T-helper 17 cell (primary cell): ENCODE measurements around the gene PPP2R2C. TPM values are rescaled to one million over a fixed set of nuclear protein-coding genes. Genes with fewer than 3 reads are reported as not detected.

Experiments used
- ATAC-seq: fragments of 150-1000 bp; cut with Tn5 transposase; 2 replicates; pipeline ENCODE4 v1.10.0; 2021; ENCODE audit warnings: mild to moderate bottlenecking, moderate library complexity
- DNase-seq, 3 donors: peaks; one replicate each; pipeline versions ENCODE4 v3.0.0 to v3.0.0-alpha.2; 2020 to 2021
- H3K9me3 ChIP-seq: one replicate; pipeline ENCODE4 v1.7.0; 2013; ENCODE audit warnings: low read length, mild to moderate bottlenecking; ENCODE audit not compliant: control insufficient read depth, poor library complexity, severe bottlenecking
- H3K27ac Mint-ChIP-seq: one replicate; pipeline ENCODE4 v1.8.0; 2022; ENCODE audit warnings: mild to moderate bottlenecking, moderate library complexity, mixed read lengths
- H3K27me3 Mint-ChIP-seq: one replicate; pipeline ENCODE4 v1.8.0; 2022; ENCODE audit warnings: mixed read lengths
- H3K36me3 Mint-ChIP-seq: one replicate; pipeline ENCODE4 v1.8.0; 2022; ENCODE audit warnings: low read depth, mixed read lengths
- H3K4me1 Mint-ChIP-seq: one replicate; pipeline ENCODE4 v1.8.0; 2022; ENCODE audit warnings: mild to moderate bottlenecking, mixed read lengths
- H3K4me3 Mint-ChIP-seq: one replicate; pipeline ENCODE4 v1.8.0; 2022; ENCODE audit warnings: mild to moderate bottlenecking, moderate library complexity, mixed read lengths
- total RNA-seq, 4 donors: library from RNA in 2 of 4; stranded (reverse) in 2 of 4; gene quantifications; one replicate each; pipeline ENCODE4 v1.2.3 and lab custom pipeline; 2022 to 2026

Gene PPP2R2C
- total RNA-seq, 2 donors from 2014 or later: not detected

DNA sequence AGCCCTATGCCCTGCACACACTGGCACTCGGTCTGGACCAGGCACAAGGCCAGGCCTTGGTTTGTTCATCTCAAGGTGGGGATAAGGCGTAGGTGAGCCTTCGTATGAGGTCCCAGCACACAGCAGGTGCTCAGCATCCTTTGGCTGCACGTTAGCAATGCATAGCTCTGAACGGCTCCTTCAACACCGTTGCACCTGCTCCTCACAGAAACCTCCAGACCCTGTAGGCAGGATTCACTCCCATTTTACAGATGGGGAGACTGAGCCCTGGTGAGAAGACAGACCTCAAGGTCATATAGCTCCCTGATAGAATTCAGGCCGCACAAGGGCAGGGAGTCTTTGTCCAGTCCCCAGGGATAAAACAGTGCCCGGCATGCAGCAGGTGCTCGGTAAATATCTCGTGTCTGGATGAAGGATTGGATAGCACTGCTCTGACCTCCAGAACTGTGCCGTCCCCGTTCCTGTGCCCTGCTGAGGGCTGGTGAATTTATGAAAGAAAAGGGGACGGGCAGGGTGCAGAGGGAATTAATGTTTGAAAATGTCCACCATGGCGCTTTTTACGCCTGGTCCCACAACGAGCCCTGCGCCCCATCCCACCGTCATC, 2.4 kb downstream of the PPP2R2C start:
- peak overlapping the region; percentile 62 for H3K4me3 Mint-ChIP-seq
- H3K36me3 Mint-ChIP-seq: peaks cover 4% of the 10 kb centered on the region
- peaks cover 66% of the 10 kb centered on the region for H3K27me3 Mint-ChIP-seq
- peaks cover 4% of the 10 kb centered on the region for H3K4me1 Mint-ChIP-seq
- no peak for DNase-seq
- H3K27ac Mint-ChIP-seq: no peak overlapping the region
- ATAC-seq: no peak
- H3K9me3 ChIP-seq: no peaks in the 10 kb centered on the region

- H3K27me3 Mint-ChIP-seq: peaks cover 66% of the 10 kb centered on the region
- no peaks in the 10 kb centered on the region for H3K9me3 ChIP-seq
- H3K4me1 Mint-ChIP-seq: peaks cover 4% of the 10 kb centered on the region
- H3K4me3 Mint-ChIP-seq: no peak overlapping the region
- H3K27ac Mint-ChIP-seq: no peak overlapping the region
- H3K36me3 Mint-ChIP-seq: peaks cover 4% of the 10 kb centered on the region
- DNase-seq (no peak), ATAC-seq (no peak)
Observed at GRCh38 chr4:6469144-6469543, 3.3 kb downstream of the PPP2R2C start.

- peaks cover 66% of the 10 kb centered on the region for H3K27me3 Mint-ChIP-seq
- H3K4me1 Mint-ChIP-seq: peaks cover 4% of the 10 kb centered on the region
- peaks cover 4% of the 10 kb centered on the region for H3K36me3 Mint-ChIP-seq
- no peak overlapping the region for H3K4me3 Mint-ChIP-seq
- H3K9me3 ChIP-seq: no peaks in the 10 kb centered on the region
- ATAC-seq (no peak), DNase-seq (no peak)
- no peak overlapping the region for H3K27ac Mint-ChIP-seq
Observed at GRCh38 chr4:6468376-6468775, 4.0 kb downstream of the PPP2R2C start.

DNA sequence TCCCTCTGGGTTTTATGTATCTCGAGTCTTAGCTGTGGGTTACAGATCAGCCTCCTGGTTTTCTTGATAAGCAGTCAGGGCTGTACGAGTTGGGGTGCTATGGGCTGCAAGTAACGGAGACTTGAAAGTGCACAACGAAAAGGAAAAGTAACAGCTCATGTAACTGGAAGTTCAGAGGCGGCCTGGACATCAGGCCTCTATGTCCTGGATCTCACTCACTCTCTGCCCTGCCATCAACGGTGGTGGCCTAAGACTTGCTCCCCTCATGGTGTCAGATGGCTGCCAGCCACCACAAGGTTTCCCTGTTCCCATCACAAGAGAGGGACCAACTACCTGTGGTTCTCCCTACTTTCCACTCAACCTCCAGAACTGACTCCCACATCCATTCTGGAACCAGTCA, 4.8 kb downstream of the PPP2R2C start:
- no peaks in the 10 kb centered on the region for H3K9me3 ChIP-seq
- Mint-ChIP-seq H3K27ac (no peak overlapping the region), H3K36me3 (peaks cover 4% of the 10 kb centered on the region), H3K27me3 (peaks cover 72% of the 10 kb centered on the region), H3K4me3 (no peak overlapping the region), H3K4me1 (peaks cover under 1% of the 10 kb centered on the region)
- ATAC-seq: no peak
- DNase-seq: no peak

DNA sequence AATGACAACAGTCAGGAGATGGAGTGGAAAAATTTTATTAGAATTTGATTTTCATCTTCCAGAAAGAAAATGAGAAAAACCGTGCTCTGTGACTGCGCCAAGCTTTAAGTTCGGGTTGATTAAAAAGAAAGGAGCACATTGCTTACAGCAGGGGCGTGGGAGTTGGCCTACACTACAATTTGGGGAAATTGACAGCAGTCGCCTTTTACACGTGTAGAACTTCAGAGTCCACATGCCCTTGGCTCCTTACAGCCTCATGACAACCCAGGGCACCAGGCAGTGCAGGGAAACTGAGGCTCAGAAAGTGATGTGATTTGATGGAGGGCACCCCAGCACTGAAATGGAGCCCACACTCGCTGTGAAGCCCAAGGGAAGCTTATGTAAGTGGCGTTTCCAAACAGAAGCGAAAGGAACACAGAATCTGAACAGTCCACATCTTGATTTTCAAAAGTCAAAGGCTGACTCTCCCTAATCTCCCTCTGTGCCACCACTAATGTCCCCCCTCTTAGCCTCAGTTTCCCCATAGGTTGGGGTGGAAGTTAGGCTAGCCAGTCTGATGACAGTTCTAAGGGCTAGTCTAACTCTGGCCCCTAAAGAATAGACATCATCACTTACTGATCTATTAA, 5.5 kb downstream of the PPP2R2C start:
- DNase-seq: no peak

GRCh38 chr4:6465955-6466354, 6.5 kb downstream of the PPP2R2C start:
- peaks cover 86% of the 10 kb centered on the region for H3K27me3 Mint-ChIP-seq
- H3K9me3 ChIP-seq: no peaks in the 10 kb centered on the region
- H3K36me3 Mint-ChIP-seq: peaks cover 4% of the 10 kb centered on the region
- H3K4me3 Mint-ChIP-seq: no peak overlapping the region
- no peak for DNase-seq
- no peak for ATAC-seq
- H3K4me1 Mint-ChIP-seq: no peaks in the 10 kb centered on the region
- H3K27ac Mint-ChIP-seq: no peak overlapping the region

More for the DNA sequence above, 5.5 kb downstream of the PPP2R2C start:
- Mint-ChIP-seq H3K36me3 (peaks cover 4% of the 10 kb centered on the region), H3K27ac (no peak overlapping the region), H3K4me1 (no peaks in the 10 kb centered on the region), H3K4me3 (no peak overlapping the region), H3K27me3 (peaks cover 77% of the 10 kb centered on the region)
- H3K9me3 ChIP-seq: no peaks in the 10 kb centered on the region
- no peak for ATAC-seq

DNA sequence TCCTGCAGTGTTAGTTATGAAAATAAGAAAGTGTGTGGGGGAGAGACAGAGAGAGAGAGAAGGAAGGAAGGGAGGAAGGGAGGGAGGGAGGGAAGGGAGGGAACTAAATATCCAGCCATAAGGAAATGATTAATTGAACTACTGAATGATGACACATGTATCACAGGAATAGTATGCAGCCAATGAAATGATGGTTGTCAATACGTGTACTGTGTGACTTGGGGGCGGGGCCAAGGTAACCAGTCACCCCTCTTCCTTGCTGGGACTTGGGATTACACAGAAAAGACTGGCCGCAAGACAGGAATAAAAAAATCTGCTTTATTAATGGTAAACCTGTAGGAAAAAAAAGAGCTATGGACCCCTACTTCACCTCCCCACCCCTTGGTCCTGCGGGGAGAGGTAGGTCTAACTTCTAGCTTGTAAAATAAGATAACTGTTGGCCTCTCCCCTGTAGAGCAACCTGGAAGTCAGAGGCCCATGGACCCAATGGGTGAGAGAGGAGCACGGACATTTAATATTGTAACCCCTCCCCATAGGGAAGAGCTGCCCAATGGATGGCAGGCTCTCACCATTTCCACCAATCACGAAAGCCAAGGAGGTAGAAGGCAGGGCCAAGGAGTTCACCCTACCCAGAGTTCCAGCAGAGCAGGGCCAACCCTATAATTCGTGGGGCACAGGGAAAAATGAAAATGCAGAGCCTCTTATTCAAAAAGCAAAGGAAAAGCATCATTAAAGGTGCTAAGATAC, 7.4 kb downstream of the PPP2R2C start:
- Mint-ChIP-seq H3K4me3 (no peak overlapping the region), H3K36me3 (peaks cover 6% of the 10 kb centered on the region), H3K27ac (no peak overlapping the region), H3K4me1 (peaks cover 3% of the 10 kb centered on the region), H3K27me3 (peaks cover 89% of the 10 kb centered on the region)
- no peak for DNase-seq
- H3K9me3 ChIP-seq: no peaks in the 10 kb centered on the region
- no peak for ATAC-seq

DNA sequence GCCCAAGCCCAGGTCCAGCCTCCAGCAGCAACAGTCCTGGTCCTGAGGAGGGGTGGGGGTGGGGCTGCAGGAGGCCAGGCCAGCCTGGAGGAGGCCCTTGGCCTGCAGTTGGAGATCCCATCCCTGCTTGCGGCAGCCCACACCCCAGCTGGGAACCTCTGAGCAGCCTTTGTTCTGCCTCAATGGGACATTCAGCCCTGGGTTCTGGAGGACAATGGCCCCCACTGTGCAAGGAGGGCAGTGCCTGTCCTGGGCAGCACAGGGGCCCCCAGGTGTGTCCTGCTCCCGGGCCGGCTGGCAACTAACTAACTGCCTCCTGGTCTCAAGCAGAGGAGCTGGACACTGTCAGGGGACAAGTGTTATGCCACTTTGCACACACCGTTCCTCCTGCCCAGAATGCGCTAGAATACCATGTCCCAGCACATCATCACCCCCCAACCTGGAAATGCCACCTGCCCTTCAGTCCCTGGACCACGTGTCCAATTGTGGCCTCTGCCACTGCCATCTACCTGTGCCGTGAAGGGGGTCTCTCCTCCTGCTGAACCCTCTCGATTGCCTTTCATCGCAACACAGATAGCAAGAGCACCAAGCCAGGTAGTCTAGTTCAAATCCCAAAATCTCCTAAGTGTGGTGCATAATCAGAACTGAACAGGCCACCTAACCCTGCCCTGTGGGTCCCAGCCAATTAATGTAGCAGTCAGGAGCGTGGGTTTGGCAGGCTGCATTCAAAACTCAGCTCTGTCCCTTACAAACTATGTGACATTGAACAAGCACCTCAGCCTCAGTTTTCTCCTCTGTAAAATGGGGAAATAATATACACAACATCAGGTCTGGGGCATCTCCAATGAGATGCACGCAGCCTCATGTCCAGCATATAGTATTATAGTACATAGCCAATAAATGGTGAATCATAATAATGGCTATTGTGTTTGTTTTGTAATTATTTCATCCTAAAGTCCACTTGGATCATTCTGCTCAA, 8.8 kb downstream of the PPP2R2C start:
- H3K9me3 ChIP-seq: no peaks in the 10 kb centered on the region
- H3K4me1 Mint-ChIP-seq: peaks cover 3% of the 10 kb centered on the region
- no peak for DNase-seq
- ATAC-seq: no peak
- no peak overlapping the region for H3K27ac Mint-ChIP-seq
- peaks cover 82% of the 10 kb centered on the region for H3K27me3 Mint-ChIP-seq
- peaks cover 4% of the 10 kb centered on the region for H3K36me3 Mint-ChIP-seq
- H3K4me3 Mint-ChIP-seq: no peak overlapping the region

GRCh38 chr4:6461301-6462165, 10.9 kb downstream of the PPP2R2C start:
- Mint-ChIP-seq H3K27ac (no peak overlapping the region), H3K27me3 (peaks cover 72% of the 10 kb centered on the region)

DNA sequence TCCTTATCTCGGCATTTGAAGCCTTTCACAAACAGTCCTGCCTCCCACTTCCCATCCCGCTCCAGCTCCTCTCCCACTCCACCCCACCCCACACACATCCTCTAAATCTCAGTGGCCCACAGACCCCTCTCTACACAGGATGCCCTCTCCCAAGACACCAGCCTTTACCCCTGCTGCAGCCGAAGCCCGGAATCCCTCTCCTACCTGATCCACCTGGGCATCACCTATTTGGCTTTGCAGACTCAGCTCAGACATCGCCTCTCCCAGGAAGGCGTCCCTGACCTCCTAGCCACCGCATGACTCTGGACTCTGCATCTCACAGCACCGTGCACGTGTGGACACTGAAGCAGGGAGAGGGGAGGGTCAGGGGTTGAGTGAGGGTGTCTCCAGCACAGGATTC, 11.5 kb downstream of the PPP2R2C start:
- Mint-ChIP-seq H3K36me3 (peaks cover 2% of the 10 kb centered on the region), H3K27me3 (peaks cover 69% of the 10 kb centered on the region), H3K4me3 (no peak overlapping the region), H3K4me1 (peaks cover 3% of the 10 kb centered on the region), H3K27ac (no peak overlapping the region)
- no peaks in the 10 kb centered on the region for H3K9me3 ChIP-seq
- no peak for ATAC-seq
- DNase-seq: no peak

More at GRCh38 chr4:6461301-6462165, 10.9 kb downstream of the PPP2R2C start:
- no peak for ATAC-seq
- no peak for DNase-seq
- Mint-ChIP-seq H3K36me3 (peaks cover 2% of the 10 kb centered on the region), H3K4me3 (no peak overlapping the region), H3K4me1 (peaks cover 3% of the 10 kb centered on the region)
- H3K9me3 ChIP-seq: no peaks in the 10 kb centered on the region

DNA sequence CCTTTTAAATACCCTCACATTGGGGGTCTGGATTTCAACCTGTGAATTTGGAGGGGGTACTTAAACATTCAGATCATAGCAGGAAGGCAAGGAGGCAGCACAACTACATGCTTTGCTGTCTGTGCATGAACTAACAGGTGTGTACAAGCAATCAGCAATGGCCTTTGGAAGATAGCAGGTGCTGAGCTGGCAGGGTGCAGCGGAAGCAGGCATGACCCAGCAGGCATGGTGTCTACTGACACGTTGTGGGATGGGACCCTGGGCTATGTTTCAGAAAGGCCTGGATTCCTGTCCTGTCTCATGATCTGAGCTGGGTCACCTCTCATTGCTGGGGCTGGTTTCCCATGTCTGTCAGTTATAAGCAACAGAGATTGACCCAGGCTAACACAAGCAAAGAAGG, 13.9 kb downstream of the PPP2R2C start:
- Mint-ChIP-seq H3K27me3 (peaks cover 73% of the 10 kb centered on the region), H3K4me3 (no peak overlapping the region), H3K36me3 (peaks cover 6% of the 10 kb centered on the region), H3K27ac (no peak overlapping the region), H3K4me1 (peaks cover 3% of the 10 kb centered on the region)
- H3K9me3 ChIP-seq: no peaks in the 10 kb centered on the region
- ATAC-seq (no peak), DNase-seq (no peak)

GRCh38 chr4:6456450-6456849, 16.0 kb downstream of the PPP2R2C start:
- H3K27me3 Mint-ChIP-seq: peaks cover 66% of the 10 kb centered on the region
- H3K27ac Mint-ChIP-seq: no peak overlapping the region
- H3K36me3 Mint-ChIP-seq: peaks cover 6% of the 10 kb centered on the region
- peaks cover 3% of the 10 kb centered on the region for H3K4me1 Mint-ChIP-seq
- no peak overlapping the region for H3K4me3 Mint-ChIP-seq
- no peaks in the 10 kb centered on the region for H3K9me3 ChIP-seq
- no peak for DNase-seq
- ATAC-seq: no peak
